HG03064 (cell line): ENCODE data around the gene SP1.
"Not testable (repeated sequence)": the region's sequence is repeated elsewhere in the genome, so short reads cannot be mapped to it uniquely, and the experiment has no call there.

ENCODE experiments used
- ATAC-seq: cut with Tn5 transposase; IDR thresholded peaks from one replicate; pipeline ENCODE4 v1.9.1; 2021; ENCODE audit warnings: low read depth; ENCODE audit not compliant: unreplicated experiment

The SP1 gene

GRCh38 chr12:53443955-53444354, 64.0 kb downstream of the SP1 start:
- ATAC-seq = no peak

DNA sequence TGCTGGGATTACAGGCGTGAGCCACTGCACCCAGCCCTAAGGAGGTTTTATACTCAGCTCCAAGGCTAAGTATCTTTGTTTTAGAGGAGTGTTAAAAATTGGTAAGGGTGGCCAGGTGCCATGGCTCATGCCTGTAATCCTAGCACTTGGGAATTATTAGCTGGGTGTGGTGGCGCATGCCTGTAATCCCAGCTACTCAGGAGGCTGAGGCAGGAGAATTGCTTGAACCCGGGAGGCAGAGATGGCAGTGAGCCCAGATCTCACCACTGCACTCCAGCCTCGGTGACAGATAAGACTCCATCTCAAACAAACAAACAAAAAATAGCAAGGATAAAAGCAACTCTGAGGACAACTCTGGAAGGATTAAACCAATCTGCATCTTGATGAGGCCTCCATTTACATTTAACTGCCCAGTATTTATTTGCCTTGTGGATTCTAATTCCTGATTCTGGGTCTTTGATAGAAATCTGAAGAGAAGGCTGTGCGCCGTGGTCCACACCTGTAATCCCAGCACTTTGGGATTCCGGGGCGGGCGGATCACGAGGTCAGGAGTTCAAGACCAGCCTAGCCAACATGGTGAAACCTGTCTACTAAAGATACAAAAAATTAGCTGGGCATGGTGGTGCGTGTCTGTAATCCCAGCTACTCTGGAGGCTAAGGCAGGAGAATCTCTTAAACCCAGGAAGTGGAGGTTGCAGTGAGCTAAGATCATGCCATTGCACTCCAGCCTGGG, 64.8 kb downstream of the SP1 start:
- not testable (repeated sequence) for ATAC-seq

DNA sequence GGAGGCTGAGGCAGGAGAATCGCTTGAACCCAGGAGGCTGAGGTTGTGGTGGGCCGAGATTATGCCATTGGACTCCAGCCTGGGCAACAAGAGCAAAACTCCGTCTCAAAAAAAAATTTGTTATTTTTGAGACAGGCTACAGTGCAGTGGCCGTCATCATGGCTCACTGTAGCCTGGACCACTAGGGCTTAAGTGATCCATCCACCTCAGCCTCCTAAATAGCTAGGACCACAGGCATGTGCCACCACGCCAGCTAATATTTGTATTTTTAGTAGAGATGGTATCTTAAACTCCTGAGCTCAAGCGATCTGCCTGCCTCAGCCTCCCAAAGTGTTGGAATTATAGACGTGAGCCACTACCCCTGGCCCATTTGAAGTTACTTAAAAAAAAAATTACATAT, 71.0 kb downstream of the SP1 start:
- no peak for ATAC-seq

GRCh38 chr12:53451661-53452158, 71.7 kb downstream of the SP1 start, which contains the start of gene PCBP2:
Gene PCBP2 (plus strand): TSS chr12:53452102. CDS start chr12:53454801, 2,699 bp downstream.
- peak; percentile 97 for ATAC-seq

- peak; percentile 21 for ATAC-seq
These were observed 72.4 kb downstream of the SP1 start for GRCh38 chr12:53452159-53453077.

DNA sequence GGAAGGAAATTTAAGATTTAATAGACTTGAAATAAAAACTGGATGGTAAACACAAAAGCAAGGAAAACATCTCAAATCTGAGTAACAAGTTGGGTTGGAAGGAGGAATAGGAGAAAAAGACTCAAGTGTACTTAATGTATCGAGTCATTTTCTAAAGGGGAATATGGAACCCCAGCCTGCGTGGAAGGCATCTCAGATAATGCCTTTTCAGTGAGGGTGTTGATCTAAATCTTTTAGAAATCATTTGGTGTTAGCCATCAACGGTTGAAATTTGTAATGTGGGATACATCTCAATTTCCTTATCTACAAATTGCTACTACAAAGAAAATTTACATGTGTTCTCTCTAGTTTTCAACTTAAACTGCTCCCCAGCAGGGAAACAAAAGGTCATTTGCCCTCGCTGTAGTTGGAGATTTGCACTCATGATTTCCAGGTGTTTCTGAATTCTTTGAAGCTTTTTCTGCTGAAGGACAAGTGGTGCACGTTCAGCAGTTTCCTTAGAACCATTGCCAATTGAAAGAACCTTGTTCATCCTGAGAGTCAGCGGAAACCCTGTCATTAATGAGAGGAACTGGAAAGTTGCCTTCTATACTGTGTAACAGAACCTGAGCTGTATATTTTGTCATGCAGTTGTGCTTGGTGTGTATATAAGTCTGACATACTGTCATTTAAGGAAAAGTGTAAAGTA, 74.1 kb downstream of the SP1 start:
- no peak for ATAC-seq

DNA sequence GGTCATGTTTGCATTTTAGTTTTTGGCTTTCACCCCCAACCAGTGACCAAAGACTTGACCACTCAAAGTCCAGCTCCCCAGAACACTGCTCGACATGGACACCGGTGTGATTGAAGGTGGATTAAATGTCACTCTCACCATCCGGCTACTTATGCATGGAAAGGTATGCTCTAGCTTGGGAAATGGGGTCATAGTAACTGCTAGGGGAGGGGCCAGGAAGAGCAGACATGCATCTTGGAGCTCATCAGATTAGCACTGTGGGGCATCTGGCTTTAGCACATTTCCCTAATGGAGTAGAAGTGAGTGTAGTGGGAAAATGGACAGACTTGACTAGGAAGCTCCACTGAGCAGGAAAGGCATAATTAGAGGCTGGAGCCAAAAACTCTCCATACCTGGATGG, 74.7 kb downstream of the SP1 start:
- ATAC-seq = no peak

DNA sequence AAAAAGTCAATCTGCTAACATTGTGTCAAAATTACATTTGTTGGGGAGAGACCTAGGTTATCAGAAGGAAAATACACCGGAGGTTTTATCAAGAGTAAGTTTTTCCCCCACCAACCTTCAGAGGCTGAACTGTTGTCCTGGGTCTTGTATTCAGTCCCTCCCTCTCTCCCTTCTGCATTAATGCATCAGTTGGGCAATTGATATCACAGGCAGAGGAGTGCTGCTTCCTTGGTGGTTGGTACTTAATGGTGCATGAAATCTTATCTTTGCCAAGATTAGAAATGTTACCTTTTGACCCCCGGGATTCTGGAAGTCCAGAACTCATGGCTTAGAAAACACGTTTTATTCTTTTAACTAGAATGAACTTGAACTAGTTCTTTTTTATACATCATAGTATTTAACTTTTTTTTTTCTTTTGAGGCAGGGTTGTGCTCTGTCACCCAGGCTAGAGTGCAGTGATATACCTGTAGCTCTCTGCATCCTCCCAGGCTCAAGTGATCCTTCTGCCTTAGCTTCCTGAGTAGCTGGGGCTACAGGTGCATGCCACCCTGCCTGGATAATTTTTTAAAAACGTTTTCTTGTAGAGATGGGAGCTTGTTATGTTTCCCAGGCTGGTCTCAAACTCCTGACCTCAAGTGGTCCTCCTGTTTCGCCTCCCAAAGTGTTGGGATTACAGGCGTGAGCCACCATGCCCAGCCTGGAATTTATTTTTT, 76.8 kb downstream of the SP1 start:
- no peak for ATAC-seq

DNA sequence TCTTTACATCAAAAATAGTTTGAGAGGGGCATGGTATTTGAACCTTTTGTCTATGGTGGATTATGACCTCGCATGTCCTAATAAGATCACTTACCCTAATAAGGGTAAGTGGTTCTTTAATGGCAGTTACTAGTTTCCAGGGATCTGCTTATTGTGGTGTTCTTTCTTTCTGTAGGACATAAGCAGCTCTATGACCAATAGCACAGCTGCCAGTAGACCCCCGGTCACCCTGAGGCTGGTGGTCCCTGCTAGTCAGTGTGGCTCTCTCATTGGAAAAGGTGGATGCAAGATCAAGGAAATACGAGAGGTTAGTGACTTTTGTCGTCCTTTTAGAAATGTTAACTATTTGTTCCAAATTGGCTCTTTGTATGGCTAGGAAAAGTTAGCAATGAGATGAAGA, 79.1 kb downstream of the SP1 start:
- ATAC-seq = no peak

DNA sequence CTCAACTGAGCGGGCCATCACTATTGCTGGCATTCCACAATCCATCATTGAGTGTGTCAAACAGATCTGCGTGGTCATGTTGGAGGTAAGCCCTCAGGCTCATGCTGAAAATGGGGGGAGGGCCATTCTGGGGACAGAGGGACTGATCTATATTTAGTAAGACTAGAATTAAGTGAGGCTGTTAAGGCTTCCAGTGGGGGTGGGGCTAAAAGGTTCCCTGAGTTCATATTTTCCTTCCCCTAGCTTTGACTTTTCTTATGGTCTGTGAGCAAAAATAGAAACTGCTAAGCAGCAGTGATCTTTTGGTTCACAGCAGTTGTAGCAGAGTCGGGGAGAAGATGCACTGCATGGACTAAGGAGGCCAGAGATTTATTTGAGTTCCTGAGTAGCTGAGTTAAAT, 81.1 kb downstream of the SP1 start:
- ATAC-seq = no peak

- no peak for ATAC-seq
These were observed 81.6 kb downstream of the SP1 start for GRCh38 chr12:53461591-53461990.

- ATAC-seq = no peak
These were observed 83.0 kb downstream of the SP1 start for GRCh38 chr12:53462935-53463334.

- no peak for ATAC-seq
These were observed 84.0 kb downstream of the SP1 start for GRCh38 chr12:53463802-53464560.

DNA sequence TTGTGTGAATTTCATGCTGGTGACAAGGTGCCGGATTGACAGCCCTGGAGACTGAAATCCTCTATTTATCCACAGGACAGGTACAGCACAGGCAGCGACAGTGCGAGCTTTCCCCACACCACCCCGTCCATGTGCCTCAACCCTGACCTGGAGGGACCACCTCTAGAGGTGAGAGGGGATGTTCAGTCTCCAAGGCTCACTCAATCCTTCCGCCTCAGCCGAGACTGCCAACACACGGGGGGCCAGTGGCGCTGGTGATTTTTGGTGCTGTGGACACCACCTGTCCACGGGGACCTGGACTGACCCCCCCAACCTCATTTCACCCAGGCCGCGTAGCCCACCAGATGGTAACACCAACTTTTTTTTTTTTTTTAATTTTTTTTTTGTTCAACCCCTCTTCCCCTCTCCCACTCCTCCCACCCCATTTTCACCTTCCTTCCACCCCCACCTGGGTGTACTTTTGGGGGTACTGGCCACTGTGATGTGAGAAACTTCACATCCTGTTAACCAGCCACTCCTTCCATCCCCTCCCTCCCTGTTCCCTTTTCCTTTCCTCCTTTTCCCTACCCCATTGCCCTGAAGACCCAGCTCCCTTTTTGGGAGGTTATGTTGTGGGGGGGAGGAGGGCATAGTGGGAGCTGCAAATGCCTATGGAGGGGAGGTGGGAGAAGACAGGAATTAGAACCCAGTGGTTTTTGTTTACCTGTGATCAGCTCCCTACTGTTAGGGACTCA, 84.9 kb downstream of the SP1 start:
- no peak for ATAC-seq

DNA sequence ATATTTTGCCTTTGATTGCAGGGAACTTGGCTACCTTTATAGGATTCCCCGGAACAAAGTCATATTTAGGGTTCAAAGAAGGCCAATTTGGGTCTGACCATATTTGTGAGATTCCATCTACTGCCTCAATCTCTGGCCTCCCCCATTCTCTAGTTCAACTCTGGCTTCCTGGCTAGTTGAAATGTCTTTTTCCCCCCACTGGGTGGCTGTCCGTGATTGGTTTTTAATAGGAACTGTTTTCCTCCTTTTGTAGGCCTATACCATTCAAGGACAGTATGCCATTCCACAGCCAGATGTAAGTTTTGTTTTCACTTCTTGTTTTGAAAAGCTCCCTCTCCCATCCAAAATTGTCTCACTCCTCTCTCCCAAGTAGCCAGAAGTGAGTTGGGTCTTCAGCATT, 85.7 kb downstream of the SP1 start:
- no peak for ATAC-seq
